GM12878 (cell line): ENCODE data around the gene CDH20. TPM values are rescaled to one million over a fixed set of nuclear protein-coding genes. Genes with fewer than 3 reads are reported as not detected.

ENCODE experiments used
- ATAC-seq: fragments of 200-7000 bp; cut with Tn5 transposase; 3 replicates; pipeline ENCODE4 v1.9.1; 2020; ENCODE audit warnings: mild to moderate bottlenecking, moderate library complexity
- BruUV-seq: library from RNA; stranded (reverse); fragments of 400-500 nt; replicated peaks from 2 replicates; lab custom pipeline; 2021; lab: Mats Ljungman, UMichigan
- CTCF ChIA-PET: fragments of 300-600 bp; sonication (Branson Sonifier 250); formaldehyde crosslinking; extraction: SDS; loops from one replicate; lab custom pipeline; 2021; ENCODE audit warnings: inconsistent platforms; lab: Yijun Ruan, JAX
- POLR2A ChIA-PET: fragments of 350-600 bp; formaldehyde crosslinking; extraction: SDS; loops from one replicate; lab custom pipeline; 2021; ENCODE audit warnings: inconsistent platforms; lab: Charles Lee
- RAD21 ChIA-PET: fragments of 300-600 bp; sonication (Branson Sonifier 250); formaldehyde crosslinking; loops from one replicate; lab custom pipeline; 2023; ENCODE audit warnings: antibody characterized with exemption; ENCODE audit not compliant: unreplicated experiment; lab: Charles Lee
- SMC1A ChIA-PET: fragments of 300-600 bp; sonication (Branson Sonifier 250); formaldehyde crosslinking; loops from one replicate; lab custom pipeline; 2023; ENCODE audit not compliant: unreplicated experiment, uncharacterized antibody; lab: Charles Lee
- DNase-seq: peaks from one replicate; pipeline ENCODE4 v3.0.0-alpha.2; 2011; ENCODE audit warnings: low read depth, low spot score
- FAIRE-seq: peaks from 3 replicates; lab custom pipeline; 2011; peaks lifted over from hg19 to GRCh38; lab: Jason Lieb, UNC
- H2AFZ ChIP-seq: 2 replicates; pipeline ENCODE4 v1.6.0; 2011; ENCODE audit warnings: low read depth, low read length, control low read depth; ENCODE audit not compliant: control insufficient read depth
- H3K27ac ChIP-seq: 2 replicates; pipeline ENCODE4 v1.5.1; 2011; ENCODE audit warnings: control low read depth; ENCODE audit not compliant: control insufficient read depth, insufficient read depth
- H3K27me3 ChIP-seq, 2 experiments: replicated peaks in 1 of 2; 2 replicates each; pipeline versions ENCODE4 v1.6.0 to v1.6.1; 2011; ENCODE audit warnings: low read length in 1 of 2; ENCODE audit not compliant: control insufficient read depth in 2 of 2, insufficient read depth in 2 of 2
- H3K36me3 ChIP-seq, 2 experiments: 2 replicates each; pipeline ENCODE4 v1.5.1; 2011; ENCODE audit warnings: low read length in 1 of 2; ENCODE audit not compliant: control insufficient read depth in 2 of 2, insufficient read depth in 2 of 2
- H3K4me1 ChIP-seq: 2 replicates; pipeline ENCODE4 v1.6.1; 2011; ENCODE audit warnings: mild to moderate bottlenecking, low read length, moderate library complexity, mixed read lengths; ENCODE audit not compliant: control insufficient read depth, insufficient read depth
- H3K4me2 ChIP-seq: 2 replicates; pipeline ENCODE4 v1.6.0; 2011; ENCODE audit warnings: control low read depth; ENCODE audit not compliant: control insufficient read depth, insufficient read depth
- H3K4me3 ChIP-seq: fragments of 200-600 bp; sonication (generic); 2 replicates; pipeline ENCODE4 v1.5.1; 2016
- H3K79me2 ChIP-seq: 2 replicates; pipeline ENCODE4 v1.6.0; 2011; ENCODE audit warnings: low read length; ENCODE audit not compliant: control insufficient read depth, insufficient read depth
- H3K9ac ChIP-seq: 2 replicates; pipeline ENCODE4 v1.8.0; 2011; ENCODE audit warnings: low read length, control low read depth, mixed read lengths; ENCODE audit not compliant: control insufficient read depth, insufficient read depth
- H3K9me3 ChIP-seq: replicated peaks from 3 replicates; pipeline ENCODE4 v1.5.1; 2011; ENCODE audit warnings: mild to moderate bottlenecking, low read length; ENCODE audit not compliant: control insufficient read depth, insufficient read depth
- H4K20me1 ChIP-seq: 2 replicates; pipeline ENCODE4 v1.6.0; 2011; ENCODE audit not compliant: control insufficient read depth, insufficient read depth
- BHLHE40 ChIP-seq, 2 experiments: fragments of 450-650 bp in 1 of 2; IDR thresholded peaks; 2 replicates each; pipeline ENCODE4 v1.6.1; 2011 to 2017; ENCODE audit warnings: low read depth in 2 of 2, borderline replicate concordance in 1 of 2, improper control_type of control experiment in 1 of 2, low read length in 1 of 2, mild to moderate bottlenecking in 1 of 2
- CHD1 ChIP-seq: IDR thresholded peaks from 2 replicates; pipeline ENCODE4 v1.6.1; 2012; ENCODE audit warnings: low read depth, low read length, improper control_type of control experiment
- NR2C2 ChIP-seq: IDR thresholded peaks from 2 replicates; pipeline ENCODE4 v1.6.1; 2011; ENCODE audit warnings: borderline replicate concordance, low read depth; ENCODE audit not compliant: control insufficient read depth, insufficient read length
- ZNF207 ChIP-seq: fragments of 450-650 bp; IDR thresholded peaks from 2 replicates; pipeline ENCODE4 v1.6.1; 2014; ENCODE audit warnings: antibody characterized with exemption, mild to moderate bottlenecking, borderline replicate concordance
- ZNF217 ChIP-seq: fragments of 450-650 bp; IDR thresholded peaks from 2 replicates; pipeline ENCODE4 v1.6.1; 2017; ENCODE audit warnings: antibody characterized with exemption, mild to moderate bottlenecking
- WGBS: methylation state at CpG from one replicate; pipeline ENCODE4 v1.1.6; 2016; ENCODE audit warnings: low lambda C conversion rate; ENCODE audit not compliant: insufficient replicate concordance, insufficient coverage; ENCODE audit errors: missing lambda C conversion rate; 5-methylcytosine and 5-hydroxymethylcytosine counted together
- in situ Hi-C: fragments of 300-500 bp; cut with MboI; formaldehyde crosslinking; loops from 9 replicates; pipeline ENCODE4 v1.14.3; 2018; ENCODE audit warnings: mixed read lengths
- intact Hi-C: fragments of 100-400 bp; cut with micrococcal nuclease; formaldehyde crosslinking; loops from one replicate; pipeline ENCODE4 v1.14.2; 2022; ENCODE audit not compliant: unreplicated experiment
- polyA plus RNA-seq, 11 experiments: library from polyadenylated mRNA; depleted of rRNA in 4 of 11; unstranded in 6 of 11; stranded (reverse) in 5 of 11; fragments of >200 nt; fragmentation: Nextera tagmentation in 4 of 11; fragmentation: Illumina TruSeq in 1 of 11; extraction: Ambion mirVana in 4 of 11; extraction: Trizol in 1 of 11; gene quantifications; 1 replicate in 1 of 11; 2 replicates in 10 of 11; pipeline versions ENCODE4 v1.2.1 to v1.2.3, GENCODE V29; 2011 to 2016; ENCODE audit warnings: inconsistent platforms in 2 of 11, missing spikeins in 2 of 11, low read depth in 1 of 11
- total RNA-seq, 4 experiments: library from RNA; depleted of rRNA in 3 of 4; stranded (reverse); fragments of >200 nt in 3 of 4; fragmentation: Illumina TruSeq in 1 of 4; extraction: Trizol in 1 of 4; gene quantifications; 2 replicates each; pipeline versions ENCODE4 v1.2.1 to v1.2.3, GENCODE V29; 2013 to 2021
- TF ChIP-seq, protein P1 (sequence below): fragments of 450-650 bp; IDR thresholded peaks from 2 replicates; pipeline ENCODE4 v1.6.1; 2017; ENCODE audit warnings: antibody characterized with exemption, mild to moderate bottlenecking, moderate library complexity
- TF ChIP-seq, protein P2 (sequence below): fragments of 450-650 bp; IDR thresholded peaks from 2 replicates; pipeline ENCODE4 v1.6.1; 2017; ENCODE audit warnings: mild to moderate bottlenecking
- TF ChIP-seq, protein P3 (sequence below): fragments of 450-650 bp; IDR thresholded peaks from 2 replicates; pipeline ENCODE4 v1.6.1; 2017; ENCODE audit warnings: low read depth, mild to moderate bottlenecking, moderate library complexity
- TF ChIP-seq, protein P4 (sequence below): IDR thresholded peaks from 2 replicates; pipeline ENCODE4 v1.6.1; 2011; ENCODE audit warnings: low read depth, low read length, improper control_type of control experiment, borderline replicate concordance

The CDH20 gene
- total and polyA plus RNA-seq, 10 of the 15 experiments (the other 5 are each of a cell fraction or from before 2014, with no cell fraction given) = not detected

DNA sequence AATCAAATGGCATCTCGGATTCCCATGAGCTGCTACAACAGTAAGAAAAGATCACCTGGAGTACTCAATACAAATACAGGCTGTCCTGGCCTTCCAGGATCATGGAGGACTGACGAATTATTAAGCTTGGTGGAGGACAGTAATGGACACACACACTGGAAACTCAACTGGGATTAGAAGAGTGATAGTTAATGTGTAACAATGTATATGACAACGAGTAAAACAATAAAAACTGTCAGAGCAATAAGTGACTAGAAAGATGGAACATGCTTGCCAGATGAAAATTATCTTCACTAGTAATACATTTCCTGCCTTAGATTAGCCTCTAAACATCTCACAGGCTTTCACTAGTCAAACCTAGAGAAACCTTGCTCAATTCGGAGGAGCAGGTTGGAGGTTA, 49.2 kb upstream of the CDH20 start (continued):
- TF ChIP-seq, protein P1, sequence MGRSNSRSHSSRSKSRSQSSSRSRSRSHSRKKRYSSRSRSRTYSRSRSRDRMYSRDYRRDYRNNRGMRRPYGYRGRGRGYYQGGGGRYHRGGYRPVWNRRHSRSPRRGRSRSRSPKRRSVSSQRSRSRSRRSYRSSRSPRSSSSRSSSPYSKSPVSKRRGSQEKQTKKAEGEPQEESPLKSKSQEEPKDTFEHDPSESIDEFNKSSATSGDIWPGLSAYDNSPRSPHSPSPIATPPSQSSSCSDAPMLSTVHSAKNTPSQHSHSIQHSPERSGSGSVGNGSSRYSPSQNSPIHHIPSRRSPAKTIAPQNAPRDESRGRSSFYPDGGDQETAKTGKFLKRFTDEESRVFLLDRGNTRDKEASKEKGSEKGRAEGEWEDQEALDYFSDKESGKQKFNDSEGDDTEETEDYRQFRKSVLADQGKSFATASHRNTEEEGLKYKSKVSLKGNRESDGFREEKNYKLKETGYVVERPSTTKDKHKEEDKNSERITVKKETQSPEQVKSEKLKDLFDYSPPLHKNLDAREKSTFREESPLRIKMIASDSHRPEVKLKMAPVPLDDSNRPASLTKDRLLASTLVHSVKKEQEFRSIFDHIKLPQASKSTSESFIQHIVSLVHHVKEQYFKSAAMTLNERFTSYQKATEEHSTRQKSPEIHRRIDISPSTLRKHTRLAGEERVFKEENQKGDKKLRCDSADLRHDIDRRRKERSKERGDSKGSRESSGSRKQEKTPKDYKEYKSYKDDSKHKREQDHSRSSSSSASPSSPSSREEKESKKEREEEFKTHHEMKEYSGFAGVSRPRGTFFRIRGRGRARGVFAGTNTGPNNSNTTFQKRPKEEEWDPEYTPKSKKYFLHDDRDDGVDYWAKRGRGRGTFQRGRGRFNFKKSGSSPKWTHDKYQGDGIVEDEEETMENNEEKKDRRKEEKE = no peak
- TF ChIP-seq NR2C2 (no peak), CHD1 (no peak), ZNF207 (no peak)
- TF ChIP-seq, protein P2, sequence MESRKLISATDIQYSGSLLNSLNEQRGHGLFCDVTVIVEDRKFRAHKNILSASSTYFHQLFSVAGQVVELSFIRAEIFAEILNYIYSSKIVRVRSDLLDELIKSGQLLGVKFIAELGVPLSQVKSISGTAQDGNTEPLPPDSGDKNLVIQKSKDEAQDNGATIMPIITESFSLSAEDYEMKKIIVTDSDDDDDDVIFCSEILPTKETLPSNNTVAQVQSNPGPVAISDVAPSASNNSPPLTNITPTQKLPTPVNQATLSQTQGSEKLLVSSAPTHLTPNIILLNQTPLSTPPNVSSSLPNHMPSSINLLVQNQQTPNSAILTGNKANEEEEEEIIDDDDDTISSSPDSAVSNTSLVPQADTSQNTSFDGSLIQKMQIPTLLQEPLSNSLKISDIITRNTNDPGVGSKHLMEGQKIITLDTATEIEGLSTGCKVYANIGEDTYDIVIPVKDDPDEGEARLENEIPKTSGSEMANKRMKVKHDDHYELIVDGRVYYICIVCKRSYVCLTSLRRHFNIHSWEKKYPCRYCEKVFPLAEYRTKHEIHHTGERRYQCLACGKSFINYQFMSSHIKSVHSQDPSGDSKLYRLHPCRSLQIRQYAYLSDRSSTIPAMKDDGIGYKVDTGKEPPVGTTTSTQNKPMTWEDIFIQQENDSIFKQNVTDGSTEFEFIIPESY = no peak

DNA sequence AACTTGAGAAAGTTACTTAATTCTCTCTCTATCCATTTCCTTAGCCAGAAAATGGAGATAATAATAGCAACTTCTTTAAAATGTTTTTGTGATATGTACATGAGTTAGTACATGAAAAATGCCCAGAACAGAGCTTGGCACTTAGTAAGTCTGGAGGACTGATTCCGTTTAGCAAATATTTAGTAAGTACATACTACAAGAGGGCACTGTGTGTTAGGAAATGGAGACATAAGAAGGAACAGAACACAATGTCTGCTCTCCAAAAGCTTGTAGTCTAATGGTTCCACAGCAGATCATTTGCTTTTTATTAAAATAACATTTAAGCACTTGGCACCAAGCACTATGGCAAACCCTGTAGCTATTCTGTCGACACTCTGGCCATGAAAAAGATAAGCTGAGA, 47.5 kb upstream of the CDH20 start:
- no peaks in the 10 kb centered on the region for H3K79me2 ChIP-seq
- H3K27ac ChIP-seq = no peak overlapping the region
- TF ChIP-seq, protein P3, sequence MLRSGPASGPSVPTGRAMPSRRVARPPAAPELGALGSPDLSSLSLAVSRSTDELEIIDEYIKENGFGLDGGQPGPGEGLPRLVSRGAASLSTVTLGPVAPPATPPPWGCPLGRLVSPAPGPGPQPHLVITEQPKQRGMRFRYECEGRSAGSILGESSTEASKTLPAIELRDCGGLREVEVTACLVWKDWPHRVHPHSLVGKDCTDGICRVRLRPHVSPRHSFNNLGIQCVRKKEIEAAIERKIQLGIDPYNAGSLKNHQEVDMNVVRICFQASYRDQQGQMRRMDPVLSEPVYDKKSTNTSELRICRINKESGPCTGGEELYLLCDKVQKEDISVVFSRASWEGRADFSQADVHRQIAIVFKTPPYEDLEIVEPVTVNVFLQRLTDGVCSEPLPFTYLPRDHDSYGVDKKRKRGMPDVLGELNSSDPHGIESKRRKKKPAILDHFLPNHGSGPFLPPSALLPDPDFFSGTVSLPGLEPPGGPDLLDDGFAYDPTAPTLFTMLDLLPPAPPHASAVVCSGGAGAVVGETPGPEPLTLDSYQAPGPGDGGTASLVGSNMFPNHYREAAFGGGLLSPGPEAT = no peak
- TF ChIP-seq ZNF217 (no peak), BHLHE40 (IDR thresholded peaks at IDR 0.05; ENCODE audit: borderline replicate concordance in 1 of 2, low read depth in 2 of 2, low read length in 1 of 2) (no peak)
- TF ChIP-seq, protein P4, sequence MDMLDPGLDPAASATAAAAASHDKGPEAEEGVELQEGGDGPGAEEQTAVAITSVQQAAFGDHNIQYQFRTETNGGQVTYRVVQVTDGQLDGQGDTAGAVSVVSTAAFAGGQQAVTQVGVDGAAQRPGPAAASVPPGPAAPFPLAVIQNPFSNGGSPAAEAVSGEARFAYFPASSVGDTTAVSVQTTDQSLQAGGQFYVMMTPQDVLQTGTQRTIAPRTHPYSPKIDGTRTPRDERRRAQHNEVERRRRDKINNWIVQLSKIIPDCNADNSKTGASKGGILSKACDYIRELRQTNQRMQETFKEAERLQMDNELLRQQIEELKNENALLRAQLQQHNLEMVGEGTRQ = no peak
- DNase-seq (no peak), ATAC-seq (no peak), FAIRE-seq (no peak)
- CTCF ChIA-PET = interaction anchor here (1.1 kb wide), 1 partner anchor 36 kb away, joined by 4 read pairs; no protein-coding TSS in a partner anchor
- POLR2A ChIA-PET = no interaction called here
- RAD21 ChIA-PET = no interaction called here
- no peak overlapping the region for H3K9ac ChIP-seq
- 4% methylated on average over 2 of the region's 2 CpGs for WGBS
- H3K9me3 ChIP-seq = no peaks in the 10 kb centered on the region
- no peak overlapping the region for H2AFZ ChIP-seq
- no peaks in the 10 kb centered on the region for H3K36me3 ChIP-seq
- H3K4me1 ChIP-seq = no peaks in the 10 kb centered on the region
- intact Hi-C loops = no loop called here
- H3K4me3 ChIP-seq = no peak overlapping the region
- H3K4me2 ChIP-seq = no peak overlapping the region
- in situ Hi-C loops = no loop called here
- H3K27me3 ChIP-seq = no peaks in the 10 kb centered on the region; a peak in 1 of 4 replicates
- SMC1A ChIA-PET = interaction anchor here (1.1 kb wide), 1 partner anchor 13 kb away, joined by 3 read pairs; no protein-coding TSS in a partner anchor
- no peaks in the 10 kb centered on the region for H4K20me1 ChIP-seq
- no TSS peak for BruUV-seq
